ENCODE results near the gene FXYD3. TPM values are rescaled to one million over a fixed set of nuclear protein-coding genes. Genes with fewer than 3 reads are reported as not detected.
"Not testable (repeated sequence)": the region's sequence is repeated elsewhere in the genome, so short reads cannot be mapped to it uniquely, and the experiment has no call there.

The FXYD3 gene
- total RNA-seq, 1 donor from 2014 or later, result not detected

GRCh38 chr19:35146746-35147459 is 31.3 kb downstream of the FXYD3 start:
- no peak for DNase-seq (ENCODE audit: low spot score)
- Mint-ChIP-seq H3K36me3 (ENCODE audit: low read depth, unreplicated experiment) (peaks cover 7% of the 10 kb centered on the region), H3K9me3 (ENCODE audit: unreplicated experiment) (no peaks in the 10 kb centered on the region), H3K4me3 (ENCODE audit: unreplicated experiment) (no peak overlapping the region), H3K4me1 (ENCODE audit: unreplicated experiment) (peaks cover 2% of the 10 kb centered on the region), H3K27ac (ENCODE audit: unreplicated experiment) (no peak overlapping the region), H3K27me3 (ENCODE audit: unreplicated experiment) (peaks cover 11% of the 10 kb centered on the region)
- no peak for TF ChIP-seq CTCF (IDR thresholded peaks at IDR 0.05; ENCODE audit: unreplicated experiment)

GRCh38 chr19:35149463-35149862 is 33.8 kb downstream of the FXYD3 start:
- no peak for TF ChIP-seq CTCF (IDR thresholded peaks at IDR 0.05; ENCODE audit: unreplicated experiment)
- peaks cover 15% of the 10 kb centered on the region for H3K4me1 Mint-ChIP-seq (ENCODE audit: unreplicated experiment)
- no peaks in the 10 kb centered on the region for H3K9me3 Mint-ChIP-seq (ENCODE audit: unreplicated experiment)
- DNase-seq (ENCODE audit: low spot score), result no peak
- H3K27ac Mint-ChIP-seq (ENCODE audit: unreplicated experiment), result no peak overlapping the region
- no peak overlapping the region for H3K4me3 Mint-ChIP-seq (ENCODE audit: unreplicated experiment)
- peaks cover 7% of the 10 kb centered on the region for H3K36me3 Mint-ChIP-seq (ENCODE audit: low read depth, unreplicated experiment)
- peaks cover 17% of the 10 kb centered on the region for H3K27me3 Mint-ChIP-seq (ENCODE audit: unreplicated experiment)

GRCh38 chr19:35150445-35150844 is 34.8 kb downstream of the FXYD3 start:
- no peak overlapping the region for H3K27ac Mint-ChIP-seq (ENCODE audit: unreplicated experiment)
- no peak for TF ChIP-seq CTCF (IDR thresholded peaks at IDR 0.05; ENCODE audit: unreplicated experiment)
- peaks cover 14% of the 10 kb centered on the region for H3K27me3 Mint-ChIP-seq (ENCODE audit: unreplicated experiment)
- H3K9me3 Mint-ChIP-seq (ENCODE audit: unreplicated experiment), result no peaks in the 10 kb centered on the region
- H3K36me3 Mint-ChIP-seq (ENCODE audit: low read depth, unreplicated experiment), result peaks cover 7% of the 10 kb centered on the region
- peak overlapping the region; percentile 3 for H3K4me3 Mint-ChIP-seq (ENCODE audit: unreplicated experiment)
- no peak for DNase-seq (ENCODE audit: low spot score)
- peaks cover 17% of the 10 kb centered on the region for H3K4me1 Mint-ChIP-seq (ENCODE audit: unreplicated experiment)

- no peak for DNase-seq (ENCODE audit: low spot score)
- Mint-ChIP-seq H3K27ac (ENCODE audit: unreplicated experiment) (no peak overlapping the region), H3K27me3 (ENCODE audit: unreplicated experiment) (peaks cover 14% of the 10 kb centered on the region), H3K9me3 (ENCODE audit: unreplicated experiment) (no peaks in the 10 kb centered on the region), H3K4me1 (ENCODE audit: unreplicated experiment) (peaks cover 20% of the 10 kb centered on the region), H3K4me3 (ENCODE audit: unreplicated experiment) (no peak overlapping the region), H3K36me3 (ENCODE audit: low read depth, unreplicated experiment) (peaks cover 13% of the 10 kb centered on the region)
- TF ChIP-seq CTCF (IDR thresholded peaks at IDR 0.05; ENCODE audit: unreplicated experiment), result no peak
Observed at GRCh38 chr19:35151273-35152065, 35.8 kb downstream of the FXYD3 start.

GRCh38 chr19:35153129-35153522 is 37.5 kb downstream of the FXYD3 start:
- H3K36me3 Mint-ChIP-seq (ENCODE audit: low read depth, unreplicated experiment), result peaks cover 15% of the 10 kb centered on the region
- DNase-seq (ENCODE audit: low spot score); H3K9me3 Mint-ChIP-seq (ENCODE audit: unreplicated experiment); H3K27ac Mint-ChIP-seq (ENCODE audit: unreplicated experiment): not testable (repeated sequence)
- H3K4me1 Mint-ChIP-seq (ENCODE audit: unreplicated experiment), result peaks cover 21% of the 10 kb centered on the region
- H3K27me3 Mint-ChIP-seq (ENCODE audit: unreplicated experiment), result peaks cover 14% of the 10 kb centered on the region
- H3K4me3 Mint-ChIP-seq (ENCODE audit: unreplicated experiment), result peak overlapping the region; percentile 67
